ENCODE results near the gene KIF26B. TPM values are rescaled to one million over a fixed set of nuclear protein-coding genes. Genes with fewer than 3 reads are reported as not detected.
"Not testable (repeated sequence)": the region's sequence is repeated elsewhere in the genome, so short reads cannot be mapped to it uniquely, and the experiment has no call there.

The KIF26B gene
- total RNA-seq, 2 experiments from 2014 or later: not detected

- Mint-ChIP-seq H3K27me3 (no peaks in the 10 kb centered on the region), H3K4me3 (no peak overlapping the region), H3K36me3 (ENCODE audit: low read depth) (no peaks in the 10 kb centered on the region), H3K4me1 (no peaks in the 10 kb centered on the region), H3K9me3 (no peaks in the 10 kb centered on the region), H3K27ac (no peak overlapping the region)
- POLR2A ChIA-PET: no interaction called here
- CTCF ChIA-PET: no interaction called here
- no peak for DNase-seq
Measured at GRCh38 chr1:245325922-245326795, 171.4 kb downstream of the KIF26B start.

- CTCF ChIA-PET: no interaction called here
- Mint-ChIP-seq H3K4me1 (no peaks in the 10 kb centered on the region), H3K27ac (no peak overlapping the region), H3K36me3 (ENCODE audit: low read depth) (no peaks in the 10 kb centered on the region), H3K27me3 (no peaks in the 10 kb centered on the region), H3K4me3 (no peak overlapping the region), H3K9me3 (no peaks in the 10 kb centered on the region)
- POLR2A ChIA-PET: no interaction called here
- no peak for DNase-seq
Measured at GRCh38 chr1:245327360-245327759, 172.6 kb downstream of the KIF26B start.

- no peaks in the 10 kb centered on the region for H3K36me3 Mint-ChIP-seq (ENCODE audit: low read depth)
- no peaks in the 10 kb centered on the region for H3K9me3 Mint-ChIP-seq
- peaks cover 2% of the 10 kb centered on the region for H3K4me1 Mint-ChIP-seq
- no peaks in the 10 kb centered on the region for H3K27me3 Mint-ChIP-seq
- no peak for DNase-seq
- H3K4me3 Mint-ChIP-seq: no peak overlapping the region
- ChIA-PET POLR2A (no interaction called here), CTCF (interaction anchor here (1.0 kb wide), 1 partner anchor 10 kb away, joined by 3 read pairs; no protein-coding TSS in a partner anchor)
- no peak overlapping the region for H3K27ac Mint-ChIP-seq
Measured at GRCh38 chr1:245327842-245328241, 173.1 kb downstream of the KIF26B start.

GRCh38 chr1:245330951-245331350, 176.2 kb downstream of the KIF26B start:
- Mint-ChIP-seq H3K27me3 (no peaks in the 10 kb centered on the region), H3K9me3 (no peaks in the 10 kb centered on the region), H3K4me1 (peaks cover 2% of the 10 kb centered on the region), H3K4me3 (no peak overlapping the region), H3K36me3 (ENCODE audit: low read depth) (no peaks in the 10 kb centered on the region), H3K27ac (no peak overlapping the region)
- ChIA-PET CTCF (no interaction called here), POLR2A (no interaction called here)
- DNase-seq: no peak

GRCh38 chr1:245332085-245332484, 177.3 kb downstream of the KIF26B start:
- Mint-ChIP-seq H3K4me3 (no peak overlapping the region), H3K27ac (no peak overlapping the region), H3K27me3 (no peaks in the 10 kb centered on the region), H3K9me3 (no peaks in the 10 kb centered on the region), H3K4me1 (peaks cover 5% of the 10 kb centered on the region), H3K36me3 (ENCODE audit: low read depth) (no peaks in the 10 kb centered on the region)
- DNase-seq: no peak
- POLR2A ChIA-PET: no interaction called here
- CTCF ChIA-PET: no interaction called here

- no peak for DNase-seq
- Mint-ChIP-seq H3K27ac (no peak overlapping the region), H3K9me3 (no peaks in the 10 kb centered on the region), H3K4me3 (no peak overlapping the region), H3K27me3 (no peaks in the 10 kb centered on the region), H3K4me1 (peaks cover 5% of the 10 kb centered on the region), H3K36me3 (ENCODE audit: low read depth) (no peaks in the 10 kb centered on the region)
- ChIA-PET POLR2A (no interaction called here), CTCF (no interaction called here)
Measured at GRCh38 chr1:245332513-245332912, 177.7 kb downstream of the KIF26B start.

- Mint-ChIP-seq H3K27me3 (no peaks in the 10 kb centered on the region), H3K4me3 (no peak overlapping the region), H3K27ac (no peak overlapping the region), H3K4me1 (peaks cover 10% of the 10 kb centered on the region), H3K36me3 (ENCODE audit: low read depth) (no peaks in the 10 kb centered on the region), H3K9me3 (no peaks in the 10 kb centered on the region)
- POLR2A ChIA-PET: no interaction called here
- CTCF ChIA-PET: no interaction called here
- no peak for DNase-seq
Measured at GRCh38 chr1:245334235-245334634, 179.4 kb downstream of the KIF26B start.

GRCh38 chr1:245334827-245335490, 180.2 kb downstream of the KIF26B start:
- no peak for DNase-seq

GRCh38 chr1:245335684-245336083, 180.9 kb downstream of the KIF26B start:
- H3K4me3 Mint-ChIP-seq; H3K27me3 Mint-ChIP-seq; H3K36me3 Mint-ChIP-seq (ENCODE audit: low read depth); H3K9me3 Mint-ChIP-seq; H3K27ac Mint-ChIP-seq; POLR2A ChIA-PET; CTCF ChIA-PET; DNase-seq: not testable (repeated sequence)
- H3K4me1 Mint-ChIP-seq: peaks cover 10% of the 10 kb centered on the region

More at GRCh38 chr1:245334827-245335490, 180.2 kb downstream of the KIF26B start:
- H3K9me3 Mint-ChIP-seq: no peaks in the 10 kb centered on the region
- POLR2A ChIA-PET: no interaction called here
- CTCF ChIA-PET: no interaction called here
- no peak overlapping the region for H3K27ac Mint-ChIP-seq
- H3K36me3 Mint-ChIP-seq (ENCODE audit: low read depth): no peaks in the 10 kb centered on the region
- peaks cover 10% of the 10 kb centered on the region for H3K4me1 Mint-ChIP-seq
- no peaks in the 10 kb centered on the region for H3K27me3 Mint-ChIP-seq
- H3K4me3 Mint-ChIP-seq: no peak overlapping the region

- H3K27me3 Mint-ChIP-seq: no peaks in the 10 kb centered on the region
- POLR2A ChIA-PET: no interaction called here
- H3K4me3 Mint-ChIP-seq: no peak overlapping the region
- CTCF ChIA-PET: no interaction called here
- DNase-seq: no peak
- no peaks in the 10 kb centered on the region for H3K36me3 Mint-ChIP-seq (ENCODE audit: low read depth)
- no peak overlapping the region for H3K27ac Mint-ChIP-seq
- peaks cover 10% of the 10 kb centered on the region for H3K4me1 Mint-ChIP-seq
- H3K9me3 Mint-ChIP-seq: no peaks in the 10 kb centered on the region
Measured at GRCh38 chr1:245336149-245336983, 181.6 kb downstream of the KIF26B start.

GRCh38 chr1:245336984-245337355, 182.2 kb downstream of the KIF26B start:
- H3K4me3 Mint-ChIP-seq; H3K36me3 Mint-ChIP-seq (ENCODE audit: low read depth); CTCF ChIA-PET; H3K9me3 Mint-ChIP-seq; DNase-seq; H3K27ac Mint-ChIP-seq; POLR2A ChIA-PET; H3K27me3 Mint-ChIP-seq: not testable (repeated sequence)
- peaks cover 10% of the 10 kb centered on the region for H3K4me1 Mint-ChIP-seq

GRCh38 chr1:245337829-245338484, 183.2 kb downstream of the KIF26B start:
- H3K9me3 Mint-ChIP-seq: no peaks in the 10 kb centered on the region
- no peaks in the 10 kb centered on the region for H3K36me3 Mint-ChIP-seq (ENCODE audit: low read depth)
- peak overlapping the region; percentile 62 for H3K27ac Mint-ChIP-seq

More at GRCh38 chr1:245337829-245338484, 183.2 kb downstream of the KIF26B start:
- Mint-ChIP-seq H3K4me3 (no peak overlapping the region), H3K27me3 (no peaks in the 10 kb centered on the region), H3K4me1 (peaks cover 9% of the 10 kb centered on the region)
- no peak for DNase-seq
- CTCF ChIA-PET: interaction anchor here (1.1 kb wide), 1 partner anchor 24 kb away, joined by 3 read pairs; no protein-coding TSS in a partner anchor
- POLR2A ChIA-PET: no interaction called here

Data from activated CD4-positive, alpha-beta T cell treated with anti-CD3 and anti-CD28 coated beads, Interleukin-2, amount 10 ng/mL, durations not matched to agents 7 days and 5 days (primary cell).